ENCODE data around the gene FAAP20.

The FAAP20 gene

GRCh38 chr1:2199042-2199810 lies 4.7 kb upstream of the FAAP20 start:
- peak overlapping the region; percentile 79 for H3K4me3 ChIP-seq (ENCODE audit: low read depth, low read length)
- peaks cover 3% of the 10 kb centered on the region for H3K4me1 ChIP-seq
- H3K9ac ChIP-seq, result no peak overlapping the region
- H3K9me3 ChIP-seq (ENCODE audit: control insufficient read depth, low read length), result no peaks in the 10 kb centered on the region
- H3K27me3 ChIP-seq (ENCODE audit: control insufficient read depth, insufficient read depth, low read length), result no peaks in the 10 kb centered on the region
- H3K4me2 ChIP-seq (ENCODE audit: low read length), result peak overlapping the region; percentile 99
- peak overlapping the region; percentile 63 for H3K27ac ChIP-seq
- TF ChIP-seq CTCF (IDR thresholded peaks at IDR 0.05), result no peak
- no peaks in the 10 kb centered on the region for H3K79me2 ChIP-seq
- no peaks in the 10 kb centered on the region for H3K36me3 ChIP-seq (ENCODE audit: control insufficient read depth, insufficient read depth, low read length)
- H2AFZ ChIP-seq, result peak overlapping the region; percentile 88

- H3K9ac ChIP-seq, result no peak overlapping the region
- TF ChIP-seq CTCF (IDR thresholded peaks at IDR 0.05), result no peak
- H3K79me2 ChIP-seq, result no peaks in the 10 kb centered on the region
- no peak overlapping the region for H3K4me3 ChIP-seq (ENCODE audit: low read depth, low read length)
- H3K27me3 ChIP-seq (ENCODE audit: control insufficient read depth, insufficient read depth, low read length), result no peaks in the 10 kb centered on the region
- no peaks in the 10 kb centered on the region for H3K36me3 ChIP-seq (ENCODE audit: control insufficient read depth, insufficient read depth, low read length)
- no peak overlapping the region for H2AFZ ChIP-seq
- no peaks in the 10 kb centered on the region for H3K9me3 ChIP-seq (ENCODE audit: control insufficient read depth, low read length)
- peak overlapping the region; percentile 32 for H3K27ac ChIP-seq
- H3K4me2 ChIP-seq (ENCODE audit: low read length), result peak overlapping the region; percentile 99
- peaks cover 3% of the 10 kb centered on the region for H3K4me1 ChIP-seq
These were observed 4.0 kb upstream of the FAAP20 start for GRCh38 chr1:2198571-2198970.

DNA sequence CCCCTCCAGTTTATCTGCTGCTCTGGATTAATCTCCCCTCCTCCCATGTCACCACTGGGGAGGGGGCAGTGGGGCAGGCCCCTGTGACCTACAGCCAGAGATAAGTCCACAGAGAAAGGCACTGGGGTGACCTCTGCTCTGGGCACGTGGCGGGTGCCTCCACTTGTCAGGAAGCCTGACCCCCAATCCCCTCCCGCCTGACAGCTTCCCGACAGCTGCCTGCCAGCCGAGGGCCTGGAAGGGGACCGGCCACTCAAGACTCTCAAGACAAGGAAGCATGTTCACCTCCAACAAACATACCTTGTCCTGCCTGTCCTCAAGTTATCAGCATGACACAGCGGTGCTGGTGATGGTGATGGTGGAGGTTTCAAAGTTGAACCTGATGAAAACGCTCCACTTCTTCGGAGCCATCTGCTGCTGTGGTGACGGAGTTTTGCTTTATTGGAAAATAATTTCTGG lies 3.2 kb upstream of the FAAP20 start:
- TF ChIP-seq CTCF (IDR thresholded peaks at IDR 0.05), result no peak
- H3K9me3 ChIP-seq (ENCODE audit: control insufficient read depth, low read length), result no peaks in the 10 kb centered on the region
- no peak overlapping the region for H3K4me3 ChIP-seq (ENCODE audit: low read depth, low read length)
- no peak overlapping the region for H3K4me2 ChIP-seq (ENCODE audit: low read length)
- H3K36me3 ChIP-seq (ENCODE audit: control insufficient read depth, insufficient read depth, low read length), result no peaks in the 10 kb centered on the region
- no peak overlapping the region for H3K27ac ChIP-seq
- H2AFZ ChIP-seq, result no peak overlapping the region
- no peaks in the 10 kb centered on the region for H3K79me2 ChIP-seq
- H3K9ac ChIP-seq, result no peak overlapping the region
- H3K27me3 ChIP-seq (ENCODE audit: control insufficient read depth, insufficient read depth, low read length), result no peaks in the 10 kb centered on the region
- H3K4me1 ChIP-seq, result peaks cover 3% of the 10 kb centered on the region

DNA sequence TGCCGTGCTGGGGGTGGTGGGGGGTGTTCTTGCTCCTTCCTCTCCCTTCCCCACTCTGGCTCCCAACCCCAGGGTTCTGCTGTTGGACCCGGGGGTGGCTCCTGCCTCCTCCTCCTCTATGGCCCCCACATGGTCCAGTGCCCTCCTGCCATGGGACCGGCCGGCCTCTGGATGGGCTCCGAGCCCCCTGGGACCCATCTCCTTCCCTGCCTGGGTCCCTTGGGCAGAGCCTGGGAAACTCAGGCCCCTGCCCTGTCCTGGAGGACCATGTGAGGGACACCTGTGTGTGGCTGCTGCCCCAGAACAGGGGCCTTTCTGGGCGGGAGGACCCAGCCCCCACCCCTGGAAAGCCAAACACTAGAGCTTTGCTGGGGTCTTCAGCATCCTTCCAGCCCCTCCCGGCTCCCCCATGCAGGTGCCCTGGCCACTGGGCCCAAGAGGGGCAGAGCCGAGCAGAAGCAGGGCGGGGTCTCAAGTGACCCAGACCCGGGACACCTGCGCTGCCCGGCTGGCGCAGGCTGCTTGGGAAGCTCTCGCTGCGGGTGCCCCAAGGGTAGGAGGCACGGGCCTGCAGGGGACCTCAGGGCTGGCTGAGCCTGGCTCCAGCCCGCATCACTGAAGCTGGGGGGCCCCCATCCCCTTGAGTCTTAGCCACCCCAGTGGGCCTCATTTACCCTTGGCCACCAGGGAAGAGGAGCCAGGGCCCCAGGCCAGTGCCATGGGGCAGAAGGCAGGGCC lies 2.5 kb upstream of the FAAP20 start:
- H3K27ac ChIP-seq, result no peak overlapping the region
- H2AFZ ChIP-seq, result no peak overlapping the region
- H3K4me1 ChIP-seq, result peaks cover 3% of the 10 kb centered on the region
- no peaks in the 10 kb centered on the region for H3K27me3 ChIP-seq (ENCODE audit: control insufficient read depth, insufficient read depth, low read length)
- H3K4me3 ChIP-seq (ENCODE audit: low read depth, low read length), result no peak overlapping the region
- H3K9ac ChIP-seq, result no peak overlapping the region
- no peak for TF ChIP-seq CTCF (IDR thresholded peaks at IDR 0.05)
- H3K79me2 ChIP-seq, result no peaks in the 10 kb centered on the region
- H3K36me3 ChIP-seq (ENCODE audit: control insufficient read depth, insufficient read depth, low read length), result no peaks in the 10 kb centered on the region
- no peaks in the 10 kb centered on the region for H3K9me3 ChIP-seq (ENCODE audit: control insufficient read depth, low read length)
- H3K4me2 ChIP-seq (ENCODE audit: low read length), result no peak overlapping the region
